Measurements from ENCODE around the gene PPFIBP2. TPM values are rescaled to one million over a fixed set of nuclear protein-coding genes. Genes with fewer than 3 reads are reported as not detected.
"Not testable (repeated sequence)": the region's sequence is repeated elsewhere in the genome, so short reads cannot be mapped to it uniquely, and the experiment has no call there.

The PPFIBP2 gene
- total RNA-seq, 1 donor from 2014 or later, result 63.8 TPM

GRCh38 chr11:7499081-7499480, 14.7 kb upstream of the PPFIBP2 start:
- DNase-seq, result no peak

- no peak for DNase-seq
Measured at GRCh38 chr11:7500251-7500650, 13.5 kb upstream of the PPFIBP2 start.

DNA sequence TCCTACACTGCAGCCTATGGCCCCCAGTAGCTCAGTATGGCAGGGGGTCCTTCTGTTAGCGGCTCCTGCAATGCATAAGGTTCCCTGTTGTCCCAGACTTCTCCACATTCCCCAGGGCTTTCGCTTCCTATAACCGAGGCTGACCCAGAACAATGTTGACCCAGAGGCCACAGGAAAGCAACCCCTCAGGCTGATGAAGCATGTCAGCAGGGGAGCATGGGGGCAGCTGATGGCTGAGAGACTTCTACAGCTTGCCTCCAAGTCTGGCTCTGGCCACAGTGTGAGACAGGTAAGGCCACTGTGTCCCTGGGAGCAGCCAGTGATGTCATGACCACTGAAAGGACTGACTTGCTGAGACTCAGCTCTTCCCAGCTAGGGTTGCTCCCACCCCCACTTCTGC, 12.5 kb upstream of the PPFIBP2 start:
- DNase-seq, result no peak

- DNase-seq, result no peak
Measured at GRCh38 chr11:7501894-7502293, 11.9 kb upstream of the PPFIBP2 start.

DNA sequence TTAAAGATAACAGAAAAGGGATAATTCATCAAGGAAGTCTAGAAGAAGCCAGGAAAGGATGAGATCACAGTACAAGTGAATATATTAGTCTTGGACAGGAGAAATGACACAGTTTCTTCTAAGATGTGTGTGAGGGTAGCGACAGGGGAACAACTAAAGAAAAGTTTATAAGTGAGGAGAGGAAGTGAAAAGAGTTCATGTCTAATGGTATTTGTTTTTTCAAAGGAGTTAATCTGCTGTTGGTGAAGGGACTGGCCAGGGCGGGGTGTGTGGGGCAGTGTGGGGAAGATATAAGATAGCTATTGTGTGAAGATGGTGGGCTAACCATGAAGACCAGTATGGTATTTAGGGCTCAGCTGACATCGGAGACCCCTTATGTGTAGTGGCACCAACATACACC, 7.6 kb upstream of the PPFIBP2 start:
- DNase-seq, result no peak

DNA sequence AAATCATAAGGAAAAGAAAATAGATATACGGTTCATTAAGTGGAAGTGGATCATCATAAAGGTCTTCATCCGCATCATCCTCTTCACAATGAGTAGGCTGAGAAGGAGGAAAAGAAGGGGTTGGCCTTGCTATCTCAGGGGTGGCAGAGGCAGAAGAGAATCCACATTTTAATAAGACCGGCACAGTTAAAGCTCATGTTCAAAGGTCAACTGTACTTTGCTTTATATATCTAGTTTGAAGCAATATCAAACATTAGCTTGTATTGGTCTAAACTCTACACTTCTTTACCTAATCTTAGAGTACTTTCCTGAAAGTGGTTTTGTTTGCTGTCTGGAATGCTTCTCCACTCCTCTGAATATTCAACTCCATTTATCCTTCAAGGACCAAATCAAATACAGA, 5.7 kb upstream of the PPFIBP2 start:
- DNase-seq, result no peak

DNA sequence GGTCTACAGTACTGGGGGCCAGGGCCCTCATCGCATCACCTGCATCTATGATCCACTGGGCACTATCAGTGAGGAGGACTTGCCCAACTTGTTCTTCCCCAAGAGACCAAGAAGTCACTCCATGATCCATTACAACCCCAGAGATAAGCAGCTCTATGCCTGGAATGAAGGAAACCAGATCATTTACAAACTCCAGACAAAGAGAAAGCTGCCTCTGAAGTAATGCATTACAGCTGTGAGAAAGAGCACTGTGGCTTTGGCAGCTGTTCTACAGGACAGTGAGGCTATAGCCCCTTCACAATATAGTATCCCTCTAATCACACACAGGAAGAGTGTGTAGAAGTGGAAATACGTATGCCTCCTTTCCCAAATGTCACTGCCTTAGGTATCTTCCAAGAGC, 3.8 kb upstream of the PPFIBP2 start:
- DNase-seq, result no peak

GRCh38 chr11:7511401-7511800, 2.4 kb upstream of the PPFIBP2 start:
- DNase-seq, result peak; percentile 30

DNA sequence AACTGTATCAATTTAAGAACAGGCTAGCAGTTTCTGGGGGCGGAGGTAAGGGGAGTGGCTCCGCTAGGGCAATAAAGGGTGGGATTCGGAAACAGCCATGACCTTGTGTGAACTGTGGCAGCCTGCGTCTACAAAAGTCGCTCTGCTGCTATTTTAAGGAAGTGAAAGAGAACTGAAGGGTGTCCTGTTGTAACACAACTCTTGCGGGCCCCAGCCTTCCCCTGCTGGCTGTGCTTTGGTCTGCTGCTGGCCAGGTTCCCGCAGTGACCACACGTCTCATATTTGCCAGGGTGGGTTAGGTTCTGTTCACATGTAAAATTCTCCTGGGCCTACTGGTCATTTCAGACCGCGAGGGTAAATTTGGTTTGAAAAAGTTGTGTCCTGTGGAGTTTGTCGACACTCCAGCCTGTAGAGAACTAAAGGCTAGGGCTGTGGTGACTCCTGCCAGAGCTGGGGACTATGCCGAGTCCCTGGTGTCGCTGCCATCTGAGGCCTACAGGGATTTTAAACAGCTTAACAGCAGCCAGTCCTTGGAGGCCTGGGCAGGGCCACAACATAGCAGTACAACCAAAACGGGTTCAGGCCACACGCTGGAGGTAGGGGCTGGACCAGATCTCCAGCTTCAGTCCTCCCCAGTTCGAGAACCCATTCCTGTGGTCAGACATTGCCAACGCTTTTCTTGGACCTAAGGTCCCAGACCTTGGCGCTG, 1.1 kb upstream of the PPFIBP2 start:
- DNase-seq, result no peak

DNA sequence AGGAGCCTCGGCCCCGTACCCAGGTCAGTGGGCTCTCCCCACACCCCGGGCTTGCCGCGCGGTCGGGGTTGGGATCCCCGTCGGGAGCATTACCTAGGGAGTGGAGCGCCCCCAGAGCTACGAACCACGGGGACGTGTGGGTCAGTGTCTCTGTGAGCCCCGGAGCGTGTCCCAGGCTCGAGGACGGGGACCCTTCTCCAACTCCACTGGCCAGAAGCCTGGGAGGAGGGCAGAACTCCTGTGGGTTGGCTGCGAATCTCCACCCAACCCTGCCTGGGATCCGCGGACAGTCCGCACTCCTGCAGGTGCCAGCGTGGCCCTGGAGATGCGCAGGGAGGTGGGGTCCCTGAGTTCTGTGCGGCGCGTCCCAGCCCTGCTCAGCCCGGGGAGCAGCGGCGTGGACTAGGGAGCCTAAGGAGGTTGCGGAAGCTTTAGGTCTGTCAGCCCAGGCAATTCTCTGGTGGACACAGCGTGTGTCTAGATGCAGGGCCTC, 346 bp downstream of the PPFIBP2 start:
- DNase-seq, result no peak

DNA sequence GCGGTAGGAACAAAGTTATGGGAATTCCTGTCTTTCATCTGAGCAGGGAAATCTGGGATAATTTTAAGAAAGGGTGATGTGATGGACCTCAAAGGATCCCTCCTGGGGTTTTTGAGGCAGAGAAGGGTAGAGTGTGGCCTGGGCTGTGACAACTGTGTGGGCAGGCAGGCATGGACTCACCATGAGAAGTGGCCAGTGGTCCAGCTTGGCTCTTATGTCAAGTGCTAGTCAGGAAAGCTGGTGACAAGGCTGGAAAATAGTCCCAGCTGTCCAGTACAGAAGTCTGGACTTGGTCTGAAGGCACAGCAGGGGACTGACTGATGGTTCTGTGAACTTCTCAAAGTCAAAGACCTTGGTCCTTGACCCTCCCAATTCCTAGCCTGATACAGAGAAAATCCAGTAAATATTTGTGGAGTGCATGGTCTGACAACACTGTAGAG, 1.7 kb downstream of the PPFIBP2 start:
- no peak for DNase-seq

DNA sequence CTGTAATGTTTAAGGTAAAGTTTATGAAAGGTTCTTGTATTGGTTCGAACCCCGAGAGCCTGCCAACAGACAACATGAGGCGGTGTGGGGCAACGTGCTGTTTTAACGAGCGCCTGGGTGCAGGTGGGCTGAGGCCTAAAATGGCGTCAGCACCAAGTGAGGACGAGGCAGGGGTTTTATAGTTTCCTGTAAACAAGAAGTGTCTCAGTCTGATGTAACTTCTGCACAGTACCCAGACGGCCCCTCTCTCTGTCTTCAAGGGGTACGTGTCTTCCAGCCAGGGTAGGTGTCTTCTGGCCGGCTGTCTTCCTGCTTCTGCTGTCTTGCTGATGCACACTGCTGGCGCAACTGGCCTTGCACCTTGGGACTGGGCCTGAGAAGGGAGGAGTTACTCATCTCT, 2.7 kb downstream of the PPFIBP2 start:
- DNase-seq, result no peak

DNA sequence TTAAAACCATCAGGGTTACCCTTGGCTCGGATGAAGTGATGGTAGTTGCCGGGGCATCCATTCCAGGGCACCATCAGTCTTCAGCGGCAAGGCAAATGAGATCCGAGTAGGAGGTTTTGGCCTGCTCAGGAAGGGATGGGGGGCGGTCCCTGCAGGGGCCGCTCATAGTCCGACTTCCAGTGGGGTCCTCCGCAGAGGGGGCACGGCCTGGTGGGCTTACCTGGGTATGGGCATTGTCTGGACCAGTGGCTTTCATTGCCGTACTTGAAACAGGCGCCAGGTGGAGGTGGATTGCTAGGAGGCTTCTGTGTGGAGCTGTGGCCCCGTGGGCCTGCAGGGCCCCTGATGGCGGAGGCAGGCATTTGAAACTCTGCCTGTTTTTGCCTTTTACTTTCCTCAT, 3.9 kb downstream of the PPFIBP2 start:
- DNase-seq, result not testable (repeated sequence)

- DNase-seq, result no peak
Measured at GRCh38 chr11:7518811-7519562, 5.2 kb downstream of the PPFIBP2 start.

GRCh38 chr11:7520011-7520942, 6.5 kb downstream of the PPFIBP2 start:
- no peak for DNase-seq

DNA sequence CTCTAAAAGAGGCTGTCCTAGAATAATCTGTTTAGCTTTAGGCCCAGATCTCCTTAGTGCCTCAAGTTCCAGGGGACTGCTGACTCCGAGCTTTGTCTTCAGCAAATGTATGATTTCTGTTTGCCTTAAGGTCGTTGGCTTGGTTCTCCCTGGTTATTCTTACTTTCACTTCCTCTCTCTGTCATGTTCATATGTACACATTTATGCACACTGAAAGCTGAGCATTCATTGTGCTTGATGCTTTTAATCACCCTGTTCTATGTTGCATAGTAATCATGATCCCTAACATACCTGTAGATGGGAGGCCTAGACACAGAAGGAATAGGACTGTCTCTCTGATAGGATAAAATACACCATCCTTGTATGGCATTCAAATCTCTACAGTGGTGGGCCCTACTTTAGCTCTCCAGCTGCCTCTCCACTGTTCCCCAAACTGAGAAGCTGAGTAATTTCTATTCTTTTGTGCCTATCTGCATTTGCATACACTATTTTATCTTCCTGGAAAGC, 7.2 kb downstream of the PPFIBP2 start:
- no peak for DNase-seq

GRCh38 chr11:7522121-7522520, 8.3 kb downstream of the PPFIBP2 start:
- DNase-seq, result no peak

DNA sequence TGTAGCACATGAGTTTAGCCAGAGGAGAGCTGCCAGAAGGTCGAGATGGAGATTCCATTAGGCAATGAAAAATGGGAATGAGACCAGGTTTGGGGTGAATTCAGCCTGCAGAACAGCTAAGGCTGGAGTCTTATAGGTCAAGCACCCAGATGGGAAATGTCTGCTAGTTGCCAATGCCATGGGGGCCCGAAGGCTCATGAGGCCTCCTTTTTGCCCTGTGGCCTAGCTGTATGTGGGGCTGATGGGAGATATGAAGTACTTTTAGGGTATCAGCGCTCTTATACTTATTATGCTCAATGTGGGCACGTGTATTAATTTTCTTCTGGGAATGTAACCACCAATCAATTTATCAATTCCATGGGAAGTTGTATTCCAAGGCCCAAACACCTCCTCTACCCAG, 8.7 kb downstream of the PPFIBP2 start:
- DNase-seq, result no peak

GRCh38 chr11:7523416-7524210, 9.8 kb downstream of the PPFIBP2 start:
- DNase-seq, result no peak

DNA sequence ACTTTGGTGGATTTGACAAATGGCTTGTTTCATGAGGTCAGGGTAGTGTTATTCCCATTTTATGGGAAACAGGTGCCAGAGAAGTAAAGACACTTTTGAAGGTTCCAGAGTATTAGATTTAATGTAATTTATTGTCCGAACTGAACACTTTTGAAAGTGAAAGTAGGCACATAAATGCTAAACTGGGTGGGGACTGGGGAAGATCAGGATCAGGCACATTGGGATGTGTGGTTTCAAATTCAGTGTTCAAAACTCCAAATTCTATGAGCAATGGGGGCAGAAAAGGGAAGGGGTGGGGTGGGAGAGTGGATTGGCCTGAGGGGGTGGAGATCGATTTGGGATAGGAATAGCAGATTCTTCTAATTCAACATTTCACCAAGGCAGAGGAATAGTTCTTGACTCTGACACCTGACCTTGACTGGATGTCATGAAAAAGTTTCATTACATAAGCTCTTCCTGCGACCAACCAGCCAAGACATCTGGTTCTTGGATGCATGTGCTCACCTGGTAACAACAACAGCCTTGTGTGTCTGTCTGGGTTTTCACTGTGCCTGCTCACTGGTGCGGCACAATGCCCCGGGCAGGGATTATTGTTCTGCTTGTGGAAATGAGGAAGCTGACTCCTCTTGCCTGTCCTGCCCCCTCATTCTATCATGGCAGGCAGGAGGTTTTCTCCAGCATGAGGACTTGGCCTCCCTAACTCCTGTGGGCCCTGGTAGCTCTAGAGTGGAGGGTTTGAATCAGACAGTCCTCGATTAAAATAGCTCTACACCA, 10.8 kb downstream of the PPFIBP2 start:
- DNase-seq, result no peak

GRCh38 chr11:7525424-7525823, 11.6 kb downstream of the PPFIBP2 start:
- no peak for DNase-seq

Measured in skin of body (tissue), 2 donors.